Retinal pigment epithelial cell (primary cell): ENCODE results near the gene KIF3C.

Experiments used
- DNase-seq: peaks from one replicate; pipeline ENCODE4 v3.0.0-alpha.2; 2010; ENCODE audit warnings: low read depth
- H3K4me3 ChIP-seq: 2 replicates; pipeline ENCODE4 v1.5.1; 2011; ENCODE audit warnings: mild to moderate bottlenecking, low read length, control low read depth, moderate library complexity
- CTCF ChIP-seq: conservative IDR thresholded peaks from 2 replicates; pipeline ENCODE4 v1.5.1; 2011; ENCODE audit warnings: low read depth, low read length, control low read depth, inconsistent platforms

The KIF3C gene

GRCh38 chr2:25895018-25895417 lies 87.3 kb downstream of the KIF3C start:
- no peak overlapping the region for H3K4me3 ChIP-seq
- no peak for TF ChIP-seq CTCF
- DNase-seq = no peak

DNA sequence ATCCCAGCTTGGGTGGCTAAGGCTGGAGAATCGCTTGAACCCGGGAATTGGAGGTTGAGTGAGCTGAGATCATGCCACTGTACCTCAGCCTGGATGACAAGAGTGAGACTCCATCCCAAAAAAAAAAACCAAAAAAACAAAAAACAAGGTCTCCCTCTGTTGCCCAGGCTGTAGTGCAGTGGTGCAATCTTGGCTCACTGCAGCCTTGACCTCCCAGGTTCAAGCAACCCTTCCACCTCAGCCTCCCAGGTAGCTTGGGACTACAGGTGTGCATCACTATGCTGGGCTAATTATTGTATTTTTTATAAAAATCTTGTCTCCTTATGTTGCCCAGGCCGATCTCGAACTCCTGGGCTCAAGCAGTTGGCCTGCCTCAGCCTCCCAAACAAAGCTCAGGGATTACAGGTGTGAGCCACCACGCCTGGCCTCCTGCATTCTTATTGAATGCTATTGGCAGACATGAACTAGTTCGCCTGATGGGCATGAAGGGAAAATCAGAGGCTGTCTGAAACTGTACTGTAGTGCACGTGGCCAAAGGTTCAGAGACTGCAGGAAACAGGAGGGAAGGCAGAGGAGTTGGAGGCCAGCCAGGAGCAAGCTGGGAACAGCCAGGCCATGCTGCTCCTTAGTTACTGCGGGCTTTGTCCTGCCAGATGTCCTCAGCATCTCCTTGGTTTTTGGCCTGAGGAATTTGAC lies 88.0 kb downstream of the KIF3C start:
- H3K4me3 ChIP-seq = no peak overlapping the region
- no peak for DNase-seq
- no peak for TF ChIP-seq CTCF

GRCh38 chr2:25891672-25892071 lies 90.6 kb downstream of the KIF3C start:
- TF ChIP-seq CTCF = no peak
- H3K4me3 ChIP-seq = no peak overlapping the region
- DNase-seq = no peak

GRCh38 chr2:25887624-25888242 lies 94.6 kb downstream of the KIF3C start:
- DNase-seq = no peak
- no peak overlapping the region for H3K4me3 ChIP-seq
- no peak for TF ChIP-seq CTCF

GRCh38 chr2:25885933-25886332 lies 96.4 kb downstream of the KIF3C start:
- no peak overlapping the region for H3K4me3 ChIP-seq
- no peak for DNase-seq
- TF ChIP-seq CTCF = no peak

DNA sequence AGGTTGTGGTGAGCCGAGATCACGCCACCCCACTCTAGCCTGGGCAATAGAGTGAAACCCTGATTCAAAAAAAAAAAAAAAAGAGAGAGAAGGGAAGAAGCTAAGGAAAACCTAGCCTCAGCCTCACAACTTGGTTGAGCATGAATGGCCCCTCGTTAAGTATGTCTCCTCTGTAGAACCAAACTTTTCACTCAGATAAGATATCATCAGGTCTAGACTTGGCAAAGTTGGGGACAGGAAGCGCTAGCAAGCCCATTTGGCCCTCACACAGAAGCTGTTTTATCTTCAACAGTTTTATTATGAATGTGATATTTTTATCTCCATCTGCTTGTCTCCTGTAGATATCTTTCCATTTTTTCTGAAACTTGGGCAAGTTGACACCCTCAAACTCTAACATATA lies 100.5 kb downstream of the KIF3C start:
- DNase-seq = no peak
- TF ChIP-seq CTCF = no peak
- no peak overlapping the region for H3K4me3 ChIP-seq

DNA sequence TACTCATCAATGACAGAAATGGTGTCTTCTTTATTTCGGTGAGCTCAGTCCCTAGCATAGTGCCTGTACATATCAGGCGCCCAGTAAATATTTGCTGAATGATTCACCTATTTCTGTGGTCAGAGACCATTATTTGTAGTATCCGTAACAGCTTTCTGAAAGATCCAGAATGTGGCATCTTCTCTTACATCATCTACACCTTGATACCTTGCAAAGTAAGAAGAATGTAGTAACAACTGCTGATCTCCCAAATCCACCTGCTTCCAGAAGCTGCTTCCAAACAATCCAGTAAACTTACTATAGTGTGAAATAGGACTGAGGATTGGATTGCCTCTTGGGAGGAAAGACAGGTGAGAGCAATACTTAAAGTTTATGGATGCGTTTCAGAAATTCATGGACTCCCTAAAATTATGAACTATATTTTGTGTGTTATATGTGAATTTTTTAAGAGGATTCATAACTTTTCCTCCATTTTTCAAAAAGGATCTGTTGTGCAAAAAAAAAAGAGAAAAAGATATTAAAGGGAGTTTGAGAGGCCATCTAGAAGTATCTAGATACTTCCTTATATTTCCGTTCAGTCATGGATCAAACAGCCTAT lies 103.1 kb downstream of the KIF3C start:
- peak overlapping the region; percentile 61 for H3K4me3 ChIP-seq
- TF ChIP-seq CTCF = no peak
- DNase-seq = no peak
